GM12878 (cell line): Measurements from ENCODE around the gene SRP14. TPM values are rescaled to one million over a fixed set of nuclear protein-coding genes. Genes with fewer than 3 reads are reported as not detected.

Experiments
- EGR1 ChIP-seq, 2 experiments: IDR thresholded peaks; 1 replicate in 1 of 2; 2 replicates in 1 of 2; pipeline ENCODE4 v1.6.1; 2011 to 2012; ENCODE audit warnings: low read depth in 2 of 2, low read length in 2 of 2, borderline replicate concordance in 1 of 2, mild to moderate bottlenecking in 1 of 2, moderate library complexity in 1 of 2
- MEF2B ChIP-seq: fragments of 450-650 bp; IDR thresholded peaks from 2 replicates; pipeline ENCODE4 v1.6.1; 2018; ENCODE audit warnings: mild to moderate bottlenecking, moderate library complexity; ENCODE audit not compliant: partially characterized antibody, poor library complexity, severe bottlenecking
- NBN ChIP-seq: fragments of 450-650 bp; IDR thresholded peaks from 2 replicates; pipeline ENCODE4 v1.6.1; 2016
- SMC3 ChIP-seq: IDR thresholded peaks from 2 replicates; pipeline ENCODE4 v1.6.1; 2011; ENCODE audit warnings: low read length, improper control_type of control experiment, borderline replicate concordance
- SUZ12 ChIP-seq: fragments of 200-600 bp; sonication (generic); IDR thresholded peaks from one replicate; pipeline ENCODE4 v1.6.1; 2018; ENCODE audit warnings: antibody characterized with exemption, mild to moderate bottlenecking; ENCODE audit not compliant: unreplicated experiment
- polyA plus RNA-seq, 11 experiments: library from polyadenylated mRNA; depleted of rRNA in 4 of 11; unstranded in 6 of 11; stranded (reverse) in 5 of 11; fragments of >200 nt; fragmentation: Nextera tagmentation in 4 of 11; fragmentation: Illumina TruSeq in 1 of 11; extraction: Ambion mirVana in 4 of 11; extraction: Trizol in 1 of 11; gene quantifications; 1 replicate in 1 of 11; 2 replicates in 10 of 11; pipeline versions ENCODE4 v1.2.1 to v1.2.3, GENCODE V29; 2011 to 2016; ENCODE audit warnings: inconsistent platforms in 2 of 11, missing spikeins in 2 of 11, low read depth in 1 of 11
- total RNA-seq, 4 experiments: library from RNA; depleted of rRNA in 3 of 4; stranded (reverse); fragments of >200 nt in 3 of 4; fragmentation: Illumina TruSeq in 1 of 4; extraction: Trizol in 1 of 4; gene quantifications; 2 replicates each; pipeline versions ENCODE4 v1.2.1 to v1.2.3, GENCODE V29; 2013 to 2021
- TF ChIP-seq, protein P1 (sequence below): fragments of 450-650 bp; IDR thresholded peaks from 2 replicates; pipeline ENCODE4 v1.6.1; 2017; ENCODE audit warnings: mild to moderate bottlenecking, moderate library complexity
- TF ChIP-seq, protein P2 (sequence below): fragments of 450-650 bp; conservative IDR thresholded peaks from 2 replicates; pipeline ENCODE4 v1.6.1; 2017; ENCODE audit warnings: mild to moderate bottlenecking, moderate library complexity
- TF ChIP-seq, protein P3 (sequence below): fragments of 450-650 bp; IDR thresholded peaks from 2 replicates; pipeline ENCODE4 v1.6.1; 2018; ENCODE audit warnings: mild to moderate bottlenecking, low read depth, moderate library complexity; ENCODE audit not compliant: partially characterized antibody

The SRP14 gene
- total and polyA plus RNA-seq, 10 of the 15 experiments (the other 5 are each of a cell fraction or from before 2014, with no cell fraction given) = 141 to 1,182 (median 493) TPM

DNA sequence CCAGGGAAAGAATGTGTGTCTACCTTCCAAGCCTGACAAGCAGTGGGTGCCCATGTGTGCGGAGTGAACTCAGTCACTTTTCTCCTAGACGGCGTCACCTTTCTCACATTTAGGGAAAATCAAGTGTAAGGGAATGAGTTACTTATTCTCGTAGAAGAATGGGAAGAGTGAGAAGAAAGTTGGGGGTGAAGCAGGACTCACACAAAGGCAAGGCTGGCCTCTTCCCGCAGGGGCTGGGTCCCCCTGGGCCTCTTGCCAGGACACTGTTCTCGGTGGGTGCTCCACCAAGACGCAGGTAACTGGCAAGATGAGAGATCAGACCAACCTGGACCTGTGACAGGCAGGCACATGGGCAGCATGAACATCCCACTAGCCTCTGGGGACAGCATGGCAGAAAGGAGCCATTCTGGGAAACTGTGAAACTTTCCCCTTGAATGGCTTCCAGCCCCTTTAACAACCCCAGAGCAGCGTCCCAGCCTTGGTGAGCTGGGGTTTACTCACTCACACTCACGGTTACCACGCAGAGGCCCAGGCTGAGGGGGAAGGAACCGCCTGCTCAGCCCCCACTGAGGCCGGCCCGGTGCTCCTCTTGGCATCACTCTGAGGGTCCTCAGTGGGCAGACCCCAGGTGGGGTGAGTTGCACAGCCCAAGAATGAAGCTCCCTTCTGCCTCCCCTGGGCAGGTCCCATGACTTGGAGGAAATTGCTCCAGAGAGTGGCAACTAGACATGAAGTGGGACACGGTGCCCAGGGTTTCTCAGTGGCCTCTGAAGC is 15.0 kb upstream of the SRP14 start (continued):
- peak; percentile 38 for TF ChIP-seq MEF2B
- TF ChIP-seq SMC3 = no peak
- no peak for TF ChIP-seq NBN
- TF ChIP-seq, protein P1, sequence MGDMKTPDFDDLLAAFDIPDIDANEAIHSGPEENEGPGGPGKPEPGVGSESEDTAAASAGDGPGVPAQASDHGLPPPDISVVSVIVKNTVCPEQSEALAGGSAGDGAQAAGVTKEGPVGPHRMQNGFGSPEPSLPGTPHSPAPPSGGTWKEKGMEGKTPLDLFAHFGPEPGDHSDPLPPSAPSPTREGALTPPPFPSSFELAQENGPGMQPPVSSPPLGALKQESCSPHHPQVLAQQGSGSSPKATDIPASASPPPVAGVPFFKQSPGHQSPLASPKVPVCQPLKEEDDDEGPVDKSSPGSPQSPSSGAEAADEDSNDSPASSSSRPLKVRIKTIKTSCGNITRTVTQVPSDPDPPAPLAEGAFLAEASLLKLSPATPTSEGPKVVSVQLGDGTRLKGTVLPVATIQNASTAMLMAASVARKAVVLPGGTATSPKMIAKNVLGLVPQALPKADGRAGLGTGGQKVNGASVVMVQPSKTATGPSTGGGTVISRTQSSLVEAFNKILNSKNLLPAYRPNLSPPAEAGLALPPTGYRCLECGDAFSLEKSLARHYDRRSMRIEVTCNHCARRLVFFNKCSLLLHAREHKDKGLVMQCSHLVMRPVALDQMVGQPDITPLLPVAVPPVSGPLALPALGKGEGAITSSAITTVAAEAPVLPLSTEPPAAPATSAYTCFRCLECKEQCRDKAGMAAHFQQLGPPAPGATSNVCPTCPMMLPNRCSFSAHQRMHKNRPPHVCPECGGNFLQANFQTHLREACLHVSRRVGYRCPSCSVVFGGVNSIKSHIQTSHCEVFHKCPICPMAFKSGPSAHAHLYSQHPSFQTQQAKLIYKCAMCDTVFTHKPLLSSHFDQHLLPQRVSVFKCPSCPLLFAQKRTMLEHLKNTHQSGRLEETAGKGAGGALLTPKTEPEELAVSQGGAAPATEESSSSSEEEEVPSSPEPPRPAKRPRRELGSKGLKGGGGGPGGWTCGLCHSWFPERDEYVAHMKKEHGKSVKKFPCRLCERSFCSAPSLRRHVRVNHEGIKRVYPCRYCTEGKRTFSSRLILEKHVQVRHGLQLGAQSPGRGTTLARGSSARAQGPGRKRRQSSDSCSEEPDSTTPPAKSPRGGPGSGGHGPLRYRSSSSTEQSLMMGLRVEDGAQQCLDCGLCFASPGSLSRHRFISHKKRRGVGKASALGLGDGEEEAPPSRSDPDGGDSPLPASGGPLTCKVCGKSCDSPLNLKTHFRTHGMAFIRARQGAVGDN = peak; percentile 30; the same call in 1 of the 2 replicates
- TF ChIP-seq, protein P2, sequence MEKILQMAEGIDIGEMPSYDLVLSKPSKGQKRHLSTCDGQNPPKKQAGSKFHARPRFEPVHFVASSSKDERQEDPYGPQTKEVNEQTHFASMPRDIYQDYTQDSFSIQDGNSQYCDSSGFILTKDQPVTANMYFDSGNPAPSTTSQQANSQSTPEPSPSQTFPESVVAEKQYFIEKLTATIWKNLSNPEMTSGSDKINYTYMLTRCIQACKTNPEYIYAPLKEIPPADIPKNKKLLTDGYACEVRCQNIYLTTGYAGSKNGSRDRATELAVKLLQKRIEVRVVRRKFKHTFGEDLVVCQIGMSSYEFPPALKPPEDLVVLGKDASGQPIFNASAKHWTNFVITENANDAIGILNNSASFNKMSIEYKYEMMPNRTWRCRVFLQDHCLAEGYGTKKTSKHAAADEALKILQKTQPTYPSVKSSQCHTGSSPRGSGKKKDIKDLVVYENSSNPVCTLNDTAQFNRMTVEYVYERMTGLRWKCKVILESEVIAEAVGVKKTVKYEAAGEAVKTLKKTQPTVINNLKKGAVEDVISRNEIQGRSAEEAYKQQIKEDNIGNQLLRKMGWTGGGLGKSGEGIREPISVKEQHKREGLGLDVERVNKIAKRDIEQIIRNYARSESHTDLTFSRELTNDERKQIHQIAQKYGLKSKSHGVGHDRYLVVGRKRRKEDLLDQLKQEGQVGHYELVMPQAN = no peak
- TF ChIP-seq, protein P3, sequence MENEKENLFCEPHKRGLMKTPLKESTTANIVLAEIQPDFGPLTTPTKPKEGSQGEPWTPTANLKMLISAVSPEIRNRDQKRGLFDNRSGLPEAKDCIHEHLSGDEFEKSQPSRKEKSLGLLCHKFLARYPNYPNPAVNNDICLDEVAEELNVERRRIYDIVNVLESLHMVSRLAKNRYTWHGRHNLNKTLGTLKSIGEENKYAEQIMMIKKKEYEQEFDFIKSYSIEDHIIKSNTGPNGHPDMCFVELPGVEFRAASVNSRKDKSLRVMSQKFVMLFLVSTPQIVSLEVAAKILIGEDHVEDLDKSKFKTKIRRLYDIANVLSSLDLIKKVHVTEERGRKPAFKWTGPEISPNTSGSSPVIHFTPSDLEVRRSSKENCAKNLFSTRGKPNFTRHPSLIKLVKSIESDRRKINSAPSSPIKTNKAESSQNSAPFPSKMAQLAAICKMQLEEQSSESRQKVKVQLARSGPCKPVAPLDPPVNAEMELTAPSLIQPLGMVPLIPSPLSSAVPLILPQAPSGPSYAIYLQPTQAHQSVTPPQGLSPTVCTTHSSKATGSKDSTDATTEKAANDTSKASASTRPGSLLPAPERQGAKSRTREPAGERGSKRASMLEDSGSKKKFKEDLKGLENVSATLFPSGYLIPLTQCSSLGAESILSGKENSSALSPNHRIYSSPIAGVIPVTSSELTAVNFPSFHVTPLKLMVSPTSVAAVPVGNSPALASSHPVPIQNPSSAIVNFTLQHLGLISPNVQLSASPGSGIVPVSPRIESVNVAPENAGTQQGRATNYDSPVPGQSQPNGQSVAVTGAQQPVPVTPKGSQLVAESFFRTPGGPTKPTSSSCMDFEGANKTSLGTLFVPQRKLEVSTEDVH = no peak
- no peak for TF ChIP-seq SUZ12
- peak in 1 of 2 experiments; percentile 25; a peak in 1 of 3 replicates for TF ChIP-seq EGR1 (IDR thresholded peaks at IDR 0.05; ENCODE audit: borderline replicate concordance in 1 of 2, low read depth in 2 of 2, low read length in 2 of 2)
